Neutrophil (primary cell): ENCODE measurements around the gene TMEM132E.

Source experiments
- H3K27ac ChIP-seq: fragments of 200-600 bp; sonication (generic); 2 replicates; pipeline ENCODE4 v1.5.1; 2016; ENCODE audit warnings: mild to moderate bottlenecking, moderate library complexity
- H3K27me3 ChIP-seq: fragments of 200-600 bp; sonication (generic); 2 replicates; pipeline ENCODE4 v1.6.0; 2016; ENCODE audit warnings: mild to moderate bottlenecking
- H3K36me3 ChIP-seq: fragments of 200-600 bp; sonication (generic); 2 replicates; pipeline ENCODE4 v1.5.1; 2017
- H3K4me1 ChIP-seq, 2 experiments: fragments of 200-600 bp in 1 of 2; sonication (generic) in 1 of 2; 1 replicate in 1 of 2; 2 replicates in 1 of 2; pipeline versions ENCODE4 v1.5.1 to v1.6.1; 2013 to 2016; ENCODE audit warnings: low read depth in 1 of 2, low read length in 1 of 2, mild to moderate bottlenecking in 1 of 2, moderate library complexity in 1 of 2; ENCODE audit not compliant: control insufficient read depth in 1 of 2, insufficient read depth in 1 of 2
- H3K4me3 ChIP-seq, 2 experiments: fragments of 200-600 bp in 1 of 2; sonication (generic) in 1 of 2; 1 replicate in 1 of 2; 2 replicates in 1 of 2; pipeline ENCODE4 v1.5.1; 2013 to 2016; ENCODE audit warnings: low read depth in 1 of 2, low read length in 1 of 2, mild to moderate bottlenecking in 1 of 2, moderate library complexity in 1 of 2
- H3K9me3 ChIP-seq: fragments of 200-600 bp; sonication (generic); 2 replicates; pipeline ENCODE4 v1.5.1; 2016
- CTCF ChIP-seq: fragments of 200-600 bp; sonication (generic); IDR thresholded peaks from 2 replicates; pipeline ENCODE4 v1.5.1; 2016; ENCODE audit warnings: antibody characterized with exemption

TMEM132E gene

GRCh38 chr17:34669511-34669910 is 90.1 kb downstream of the TMEM132E start:
- Histone ChIP-seq H3K36me3 (no peaks in the 10 kb centered on the region), H3K4me1 (peaks cover 2 to 18% of the 10 kb centered on the region in 2 experiments), H3K27me3 (peaks cover 42% of the 10 kb centered on the region), H3K9me3 (no peaks in the 10 kb centered on the region), H3K4me3 (no peak overlapping the region), H3K27ac (no peak overlapping the region)
- TF ChIP-seq CTCF, result no peak

- Histone ChIP-seq H3K4me1 (peaks cover 0 to 7% of the 10 kb centered on the region in 2 experiments), H3K27me3 (peaks cover 38% of the 10 kb centered on the region), H3K36me3 (no peaks in the 10 kb centered on the region), H3K27ac (no peak overlapping the region), H3K4me3 (no peak overlapping the region), H3K9me3 (no peaks in the 10 kb centered on the region)
- TF ChIP-seq CTCF, result no peak
These were observed 91.2 kb downstream of the TMEM132E start for GRCh38 chr17:34670618-34671017.

- no peaks in the 10 kb centered on the region for H3K36me3 ChIP-seq
- H3K4me3 ChIP-seq, result no peak overlapping the region
- H3K27me3 ChIP-seq, result peaks cover 32% of the 10 kb centered on the region
- TF ChIP-seq CTCF, result no peak
- H3K27ac ChIP-seq, result no peak overlapping the region
- no peaks in the 10 kb centered on the region for H3K9me3 ChIP-seq
- H3K4me1 ChIP-seq, result peaks cover 0 to 1% of the 10 kb centered on the region in 2 experiments
These were observed 91.8 kb downstream of the TMEM132E start for GRCh38 chr17:34671191-34671590.

- Histone ChIP-seq H3K27ac (no peak overlapping the region), H3K9me3 (no peaks in the 10 kb centered on the region), H3K4me1 (no peaks in the 10 kb centered on the region), H3K27me3 (peaks cover 22% of the 10 kb centered on the region), H3K4me3 (no peak overlapping the region), H3K36me3 (no peaks in the 10 kb centered on the region)
- no peak for TF ChIP-seq CTCF
These were observed 92.9 kb downstream of the TMEM132E start for GRCh38 chr17:34672176-34672785.

- no peak for TF ChIP-seq CTCF
- Histone ChIP-seq H3K36me3 (no peaks in the 10 kb centered on the region), H3K4me3 (no peak overlapping the region)
These were observed 94.1 kb downstream of the TMEM132E start for GRCh38 chr17:34673516-34673915.

More at GRCh38 chr17:34673516-34673915, 94.1 kb downstream of the TMEM132E start:
- H3K27me3 ChIP-seq, result peaks cover 9% of the 10 kb centered on the region
- no peaks in the 10 kb centered on the region for H3K4me1 ChIP-seq
- no peak overlapping the region for H3K27ac ChIP-seq
- no peaks in the 10 kb centered on the region for H3K9me3 ChIP-seq
